Smooth muscle cell of the pulmonary artery (primary cell): ENCODE measurements around the gene PTPN18. TPM values are rescaled to one million over a fixed set of nuclear protein-coding genes. Genes with fewer than 3 reads are reported as not detected.

Experiments used
- total RNA-seq: library from RNA; depleted of rRNA; stranded (reverse); fragments of >200 nt; gene quantifications from 2 replicates; pipeline ENCODE4 v1.2.3, GENCODE V29; 2014

Gene PTPN18
- total RNA-seq, result 15.7 and 17.7 TPM in 2 replicates

GRCh38 chr2:130355578-130356431 is at the start of gene PTPN18:
Gene PTPN18 (plus strand): TSS chr2:130356056. CDS start chr2:130356108, 52 bp downstream.

GRCh38 chr2:130342533-130343275 is 13.2 kb upstream of the PTPN18 start, which contains the start of gene IMP4:
Gene IMP4 (plus strand): TSS chr2:130342897. CDS start chr2:130342933, 36 bp downstream.

Other genes with a start within 250 kb of the PTPN18 start
- not detected in 2 replicates for gene POTEF, start 226.8 kb upstream of the PTPN18 start, total RNA-seq
- gene CCDC74B, start 210.9 kb upstream of the PTPN18 start, total RNA-seq, result 5.0 TPM in 2 replicates
- 19.7 and 26.6 TPM in 2 replicates for gene SMPD4, start 174.5 kb upstream of the PTPN18 start, total RNA-seq
- 90.1 and 98.1 TPM in 2 replicates for gene MZT2B, start 173.8 kb upstream of the PTPN18 start, total RNA-seq
- gene TUBA3E, start 157.6 kb upstream of the PTPN18 start, total RNA-seq, result not detected in 2 replicates
- gene IMP4, start 13.2 kb upstream of the PTPN18 start, total RNA-seq, result 69.9 and 117 TPM in 2 replicates
- not detected in 2 replicates for gene POTEI, start 153.3 kb downstream of the PTPN18 start, total RNA-seq
- not detected in 2 replicates for gene CFC1B, start 165.2 kb downstream of the PTPN18 start, total RNA-seq
- gene CFC1, start 243.5 kb downstream of the PTPN18 start, total RNA-seq, result not detected in 2 replicates